Liver (tissue), 9 donors: ENCODE data around the gene WDR74. TPM values are rescaled to one million over a fixed set of nuclear protein-coding genes. Genes with fewer than 3 reads are reported as not detected.

Source experiments
- DNase-seq: peaks from one replicate; pipeline ENCODE4 v3.0.0-alpha.2; 2017; ENCODE audit warnings: low spot score
- H3K27ac ChIP-seq, 2 donors: one replicate each; pipeline ENCODE4 v1.7.0; 2013; ENCODE audit warnings: inconsistent platforms in 2 of 2, low read length in 2 of 2, control low read depth in 1 of 2, low read depth in 1 of 2, mild to moderate bottlenecking in 1 of 2
- H3K27me3 ChIP-seq, 4 donors: one replicate each; pipeline versions ENCODE4 v1.6.1 to v1.7.0; 2013; ENCODE audit warnings: low read length in 3 of 4, inconsistent platforms in 1 of 4, mild to moderate bottlenecking in 1 of 4, moderate library complexity in 1 of 4; ENCODE audit not compliant: control insufficient read depth in 4 of 4, insufficient read depth in 4 of 4
- H3K36me3 ChIP-seq, 4 donors: one replicate each; pipeline versions ENCODE4 v1.6.1 to v1.7.0; 2013; ENCODE audit warnings: low read length in 3 of 4, mild to moderate bottlenecking in 3 of 4, low read depth in 1 of 4, moderate library complexity in 1 of 4; ENCODE audit not compliant: control insufficient read depth in 4 of 4, insufficient read depth in 3 of 4
- H3K4me1 ChIP-seq, 4 donors: one replicate each; pipeline versions ENCODE4 v1.6.1 to v1.7.0; 2013; ENCODE audit warnings: low read length in 3 of 4, mild to moderate bottlenecking in 3 of 4, moderate library complexity in 1 of 4; ENCODE audit not compliant: control insufficient read depth in 4 of 4, insufficient read depth in 4 of 4
- H3K4me3 ChIP-seq, 3 donors: one replicate each; pipeline versions ENCODE4 v1.6.1 to v1.7.0; 2013; ENCODE audit warnings: low read length in 3 of 3, control low read depth in 1 of 3, low read depth in 1 of 3, mild to moderate bottlenecking in 1 of 3
- H3K9ac ChIP-seq, 2 donors: one replicate each; pipeline ENCODE4 v1.7.0; 2013; ENCODE audit warnings: low read length in 2 of 2, mild to moderate bottlenecking in 2 of 2, moderate library complexity in 2 of 2, control low read depth in 1 of 2, low read depth in 1 of 2
- H3K9me3 ChIP-seq, 4 donors: one replicate each; pipeline versions ENCODE4 v1.6.1 to v1.7.0; 2013; ENCODE audit warnings: low read length in 3 of 4; ENCODE audit not compliant: control insufficient read depth in 4 of 4
- EGR1 ChIP-seq, 2 donors: IDR thresholded peaks; 2 replicates each; pipeline ENCODE4 v1.6.1; 2016 to 2018; ENCODE audit warnings: antibody characterized with exemption in 2 of 2, low read depth in 2 of 2
- FOXA1 ChIP-seq: IDR thresholded peaks from 2 replicates; pipeline ENCODE4 v1.6.1; 2016; ENCODE audit warnings: antibody characterized with exemption
- FOXA2 ChIP-seq: IDR thresholded peaks from 2 replicates; pipeline ENCODE4 v1.6.1; 2016; ENCODE audit warnings: antibody characterized with exemption
- GABPA ChIP-seq, 2 donors: IDR thresholded peaks in 1 of 2; conservative IDR thresholded peaks in 1 of 2; 2 replicates each; pipeline ENCODE4 v1.6.1; 2016; ENCODE audit warnings: antibody characterized with exemption in 2 of 2, mild to moderate bottlenecking in 1 of 2, moderate library complexity in 1 of 2
- HNF4A ChIP-seq, 2 donors: conservative IDR thresholded peaks; 2 replicates each; pipeline ENCODE4 v1.6.1; 2016; ENCODE audit warnings: antibody characterized with exemption in 2 of 2, mild to moderate bottlenecking in 2 of 2
- HNF4G ChIP-seq: IDR thresholded peaks from 2 replicates; pipeline ENCODE4 v1.6.1; 2016; ENCODE audit warnings: antibody characterized with exemption
- JUND ChIP-seq, 2 donors: IDR thresholded peaks; 2 replicates each; pipeline ENCODE4 v1.6.1; 2016; ENCODE audit warnings: antibody characterized with exemption in 2 of 2
- NR2F2 ChIP-seq: IDR thresholded peaks from 2 replicates; pipeline ENCODE4 v1.6.1; 2016; ENCODE audit warnings: antibody characterized with exemption
- RAD21 ChIP-seq, 2 donors: IDR thresholded peaks; 2 replicates each; pipeline ENCODE4 v1.6.1; 2016; ENCODE audit warnings: antibody characterized with exemption in 2 of 2, mild to moderate bottlenecking in 2 of 2
- RXRA ChIP-seq, 2 donors: IDR thresholded peaks; 2 replicates each; pipeline ENCODE4 v1.6.1; 2017 to 2018; ENCODE audit warnings: antibody characterized with exemption in 2 of 2, mild to moderate bottlenecking in 1 of 2
- SP1 ChIP-seq: IDR thresholded peaks from 2 replicates; pipeline ENCODE4 v1.6.1; 2018; ENCODE audit warnings: antibody characterized with exemption, mild to moderate bottlenecking
- TAF1 ChIP-seq: conservative IDR thresholded peaks from 2 replicates; pipeline ENCODE4 v1.6.1; 2016; ENCODE audit warnings: antibody characterized with exemption, mild to moderate bottlenecking
- YY1 ChIP-seq: IDR thresholded peaks from 2 replicates; pipeline ENCODE4 v1.6.1; 2016; ENCODE audit warnings: antibody characterized with exemption, mild to moderate bottlenecking
- WGBS: extraction: QIAGEN DNeasy Blood & Tissue Kit; methylation state at CpG from one replicate; pipeline ENCODE4 v1.1.7; 2013; 5-methylcytosine and 5-hydroxymethylcytosine counted together
- polyA plus RNA-seq, 2 donors: library from polyadenylated mRNA; stranded (reverse) in 1 of 2; unstranded in 1 of 2; fragments of 200-250 nt in 1 of 2; fragments of >200 nt in 1 of 2; fragmentation: Nextera tagmentation in 1 of 2; extraction: Ambion mirVana in 1 of 2; gene quantifications; one replicate each; pipeline versions ENCODE4 v1.2.1 to v1.2.3, GENCODE V29; 2013 to 2015
- total RNA-seq, 2 donors: library from RNA; depleted of rRNA; stranded (reverse); fragments of >200 nt; gene quantifications; one replicate each; pipeline ENCODE4 v1.2.3, GENCODE V29; 2014
- TF ChIP-seq, protein P1 (sequence below): IDR thresholded peaks from 2 replicates; pipeline ENCODE4 v1.6.1; 2016; ENCODE audit warnings: antibody characterized with exemption
- TF ChIP-seq, protein P2 (sequence below): IDR thresholded peaks from 2 replicates; pipeline ENCODE4 v1.6.1; 2016; ENCODE audit warnings: antibody characterized with exemption
- TF ChIP-seq, protein P3 (sequence below): fragments of 150-350 bp; IDR thresholded peaks from 2 replicates; pipeline ENCODE4 v1.5.1; 2017; ENCODE audit warnings: improper control_type of control experiment, low read depth, low read length; ENCODE audit not compliant: missing input control
- TF ChIP-seq, protein P4 (sequence below): IDR thresholded peaks from 2 replicates; pipeline ENCODE4 v1.6.1; 2016; ENCODE audit warnings: antibody characterized with exemption, mild to moderate bottlenecking
- TF ChIP-seq, protein P5 (sequence below): IDR thresholded peaks from 2 replicates; pipeline ENCODE4 v1.6.1; 2016; ENCODE audit warnings: antibody characterized with exemption
- donor health status: healthy.
- donor health status: healthy.
- donor health status: healthy.
- donor health status: healthy.
- donor health status: healthy.

WDR74 gene
- total and polyA plus RNA-seq, 4 donors, result 17.1 to 22.5 (median 20.5) TPM

DNA sequence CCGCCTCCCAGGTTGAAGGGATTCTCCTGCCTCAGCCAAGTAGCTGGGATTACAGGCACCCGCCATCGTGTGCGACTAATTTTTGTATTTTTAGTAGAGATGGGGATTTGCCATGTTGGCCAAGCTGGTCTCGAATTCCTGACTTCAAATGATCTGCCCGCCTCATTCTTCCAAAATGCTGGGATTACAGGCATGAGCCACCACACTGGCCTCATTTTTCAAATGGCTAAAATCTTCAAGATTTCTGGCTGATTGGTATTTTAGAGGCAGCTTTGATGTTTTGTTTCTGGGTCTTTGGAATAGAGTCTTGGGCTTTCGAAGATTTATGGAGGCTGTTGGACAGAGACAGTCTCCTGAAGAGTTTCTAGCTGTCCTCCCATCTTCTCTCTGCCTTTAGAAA is 35.5 kb upstream of the WDR74 start:
- H3K4me3 ChIP-seq, result no peak overlapping the region
- H3K4me1 ChIP-seq, result peaks cover 0 to 18% (median 10%) of the 10 kb centered on the region in 4 donors
- no peaks in the 10 kb centered on the region for H3K9me3 ChIP-seq
- 98% methylated on average over 7 of the region's 7 CpGs for WGBS
- TF ChIP-seq RXRA (IDR thresholded peaks at IDR 0.05) (no peak), NR2F2 (no peak), EGR1 (IDR thresholded peaks at IDR 0.05; ENCODE audit: low read depth in 2 of 2) (no peak), RAD21 (IDR thresholded peaks at IDR 0.05) (no peak), YY1 (no peak), JUND (IDR thresholded peaks at IDR 0.05) (no peak), TAF1 (no peak), HNF4G (no peak), SP1 (no peak), FOXA1 (no peak), HNF4A (conservative IDR thresholded peaks at IDR 0.05) (no peak), GABPA (IDR thresholded peaks at IDR 0.05 in 1 of 2, conservative IDR thresholded peaks at IDR 0.05 in 1 of 2) (no peak), FOXA2 (no peak)
- TF ChIP-seq, protein P1, sequence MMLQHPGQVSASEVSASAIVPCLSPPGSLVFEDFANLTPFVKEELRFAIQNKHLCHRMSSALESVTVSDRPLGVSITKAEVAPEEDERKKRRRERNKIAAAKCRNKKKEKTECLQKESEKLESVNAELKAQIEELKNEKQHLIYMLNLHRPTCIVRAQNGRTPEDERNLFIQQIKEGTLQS, result no peak
- TF ChIP-seq, protein P2, sequence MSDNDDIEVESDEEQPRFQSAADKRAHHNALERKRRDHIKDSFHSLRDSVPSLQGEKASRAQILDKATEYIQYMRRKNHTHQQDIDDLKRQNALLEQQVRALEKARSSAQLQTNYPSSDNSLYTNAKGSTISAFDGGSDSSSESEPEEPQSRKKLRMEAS, result no peak
- TF ChIP-seq, protein P3, sequence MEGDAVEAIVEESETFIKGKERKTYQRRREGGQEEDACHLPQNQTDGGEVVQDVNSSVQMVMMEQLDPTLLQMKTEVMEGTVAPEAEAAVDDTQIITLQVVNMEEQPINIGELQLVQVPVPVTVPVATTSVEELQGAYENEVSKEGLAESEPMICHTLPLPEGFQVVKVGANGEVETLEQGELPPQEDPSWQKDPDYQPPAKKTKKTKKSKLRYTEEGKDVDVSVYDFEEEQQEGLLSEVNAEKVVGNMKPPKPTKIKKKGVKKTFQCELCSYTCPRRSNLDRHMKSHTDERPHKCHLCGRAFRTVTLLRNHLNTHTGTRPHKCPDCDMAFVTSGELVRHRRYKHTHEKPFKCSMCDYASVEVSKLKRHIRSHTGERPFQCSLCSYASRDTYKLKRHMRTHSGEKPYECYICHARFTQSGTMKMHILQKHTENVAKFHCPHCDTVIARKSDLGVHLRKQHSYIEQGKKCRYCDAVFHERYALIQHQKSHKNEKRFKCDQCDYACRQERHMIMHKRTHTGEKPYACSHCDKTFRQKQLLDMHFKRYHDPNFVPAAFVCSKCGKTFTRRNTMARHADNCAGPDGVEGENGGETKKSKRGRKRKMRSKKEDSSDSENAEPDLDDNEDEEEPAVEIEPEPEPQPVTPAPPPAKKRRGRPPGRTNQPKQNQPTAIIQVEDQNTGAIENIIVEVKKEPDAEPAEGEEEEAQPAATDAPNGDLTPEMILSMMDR, result no peak
- TF ChIP-seq, protein P4, sequence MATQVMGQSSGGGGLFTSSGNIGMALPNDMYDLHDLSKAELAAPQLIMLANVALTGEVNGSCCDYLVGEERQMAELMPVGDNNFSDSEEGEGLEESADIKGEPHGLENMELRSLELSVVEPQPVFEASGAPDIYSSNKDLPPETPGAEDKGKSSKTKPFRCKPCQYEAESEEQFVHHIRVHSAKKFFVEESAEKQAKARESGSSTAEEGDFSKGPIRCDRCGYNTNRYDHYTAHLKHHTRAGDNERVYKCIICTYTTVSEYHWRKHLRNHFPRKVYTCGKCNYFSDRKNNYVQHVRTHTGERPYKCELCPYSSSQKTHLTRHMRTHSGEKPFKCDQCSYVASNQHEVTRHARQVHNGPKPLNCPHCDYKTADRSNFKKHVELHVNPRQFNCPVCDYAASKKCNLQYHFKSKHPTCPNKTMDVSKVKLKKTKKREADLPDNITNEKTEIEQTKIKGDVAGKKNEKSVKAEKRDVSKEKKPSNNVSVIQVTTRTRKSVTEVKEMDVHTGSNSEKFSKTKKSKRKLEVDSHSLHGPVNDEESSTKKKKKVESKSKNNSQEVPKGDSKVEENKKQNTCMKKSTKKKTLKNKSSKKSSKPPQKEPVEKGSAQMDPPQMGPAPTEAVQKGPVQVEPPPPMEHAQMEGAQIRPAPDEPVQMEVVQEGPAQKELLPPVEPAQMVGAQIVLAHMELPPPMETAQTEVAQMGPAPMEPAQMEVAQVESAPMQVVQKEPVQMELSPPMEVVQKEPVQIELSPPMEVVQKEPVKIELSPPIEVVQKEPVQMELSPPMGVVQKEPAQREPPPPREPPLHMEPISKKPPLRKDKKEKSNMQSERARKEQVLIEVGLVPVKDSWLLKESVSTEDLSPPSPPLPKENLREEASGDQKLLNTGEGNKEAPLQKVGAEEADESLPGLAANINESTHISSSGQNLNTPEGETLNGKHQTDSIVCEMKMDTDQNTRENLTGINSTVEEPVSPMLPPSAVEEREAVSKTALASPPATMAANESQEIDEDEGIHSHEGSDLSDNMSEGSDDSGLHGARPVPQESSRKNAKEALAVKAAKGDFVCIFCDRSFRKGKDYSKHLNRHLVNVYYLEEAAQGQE, result no peak
- TF ChIP-seq, protein P5, sequence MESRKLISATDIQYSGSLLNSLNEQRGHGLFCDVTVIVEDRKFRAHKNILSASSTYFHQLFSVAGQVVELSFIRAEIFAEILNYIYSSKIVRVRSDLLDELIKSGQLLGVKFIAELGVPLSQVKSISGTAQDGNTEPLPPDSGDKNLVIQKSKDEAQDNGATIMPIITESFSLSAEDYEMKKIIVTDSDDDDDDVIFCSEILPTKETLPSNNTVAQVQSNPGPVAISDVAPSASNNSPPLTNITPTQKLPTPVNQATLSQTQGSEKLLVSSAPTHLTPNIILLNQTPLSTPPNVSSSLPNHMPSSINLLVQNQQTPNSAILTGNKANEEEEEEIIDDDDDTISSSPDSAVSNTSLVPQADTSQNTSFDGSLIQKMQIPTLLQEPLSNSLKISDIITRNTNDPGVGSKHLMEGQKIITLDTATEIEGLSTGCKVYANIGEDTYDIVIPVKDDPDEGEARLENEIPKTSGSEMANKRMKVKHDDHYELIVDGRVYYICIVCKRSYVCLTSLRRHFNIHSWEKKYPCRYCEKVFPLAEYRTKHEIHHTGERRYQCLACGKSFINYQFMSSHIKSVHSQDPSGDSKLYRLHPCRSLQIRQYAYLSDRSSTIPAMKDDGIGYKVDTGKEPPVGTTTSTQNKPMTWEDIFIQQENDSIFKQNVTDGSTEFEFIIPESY, result no peak
- no peak overlapping the region for H3K27ac ChIP-seq
- no peaks in the 10 kb centered on the region for H3K27me3 ChIP-seq
- no peak overlapping the region for H3K9ac ChIP-seq
- no peaks in the 10 kb centered on the region for H3K36me3 ChIP-seq
- DNase-seq, result no peak
